Measurements from ENCODE around the gene RARB. TPM values are rescaled to one million over a fixed set of nuclear protein-coding genes. Genes with fewer than 3 reads are reported as not detected.

Gene RARB
- total RNA-seq, 1 experiment from 2014 or later, result 0.24 TPM

GRCh38 chr3:25455441-25456132, 27.5 kb downstream of the RARB start:
- Histone ChIP-seq H3K27me3 (replicated peaks; ENCODE audit: insufficient read depth, low read depth, low read length, poor library complexity) (no peaks in the 10 kb centered on the region), H3K27ac (ENCODE audit: low read depth, low read length, poor library complexity, severe bottlenecking) (peak overlapping the region; percentile 85), H3K4me3 (ENCODE audit: low read depth, low read length, poor library complexity, severe bottlenecking) (no peak overlapping the region), H3K36me3 (ENCODE audit: insufficient read depth, low read length, poor library complexity, severe bottlenecking) (no peaks in the 10 kb centered on the region), H3K4me1 (ENCODE audit: insufficient read depth, low read length, poor library complexity, severe bottlenecking) (peaks cover 45% of the 10 kb centered on the region), H3K9me3 (ENCODE audit: low read depth, low read length, poor library complexity, severe bottlenecking) (no peaks in the 10 kb centered on the region)
- no TSS peak for BruUV-seq (replicated peaks)
- CTCF ChIA-PET, result interaction anchor here (0.6 kb wide), 1 partner anchor 47 kb away, joined by 4 read pairs; no protein-coding TSS in a partner anchor
- intact Hi-C loops (cut with micrococcal nuclease; ENCODE audit: unreplicated experiment), result loop anchor here (2.0 to 10.0 kb wide), 2 partner anchors 47 to 119 kb away; no protein-coding TSS in a partner anchor
- peak; percentile 46 for DNase-seq (ENCODE audit: low spot score)
- TF ChIP-seq, protein P1, sequence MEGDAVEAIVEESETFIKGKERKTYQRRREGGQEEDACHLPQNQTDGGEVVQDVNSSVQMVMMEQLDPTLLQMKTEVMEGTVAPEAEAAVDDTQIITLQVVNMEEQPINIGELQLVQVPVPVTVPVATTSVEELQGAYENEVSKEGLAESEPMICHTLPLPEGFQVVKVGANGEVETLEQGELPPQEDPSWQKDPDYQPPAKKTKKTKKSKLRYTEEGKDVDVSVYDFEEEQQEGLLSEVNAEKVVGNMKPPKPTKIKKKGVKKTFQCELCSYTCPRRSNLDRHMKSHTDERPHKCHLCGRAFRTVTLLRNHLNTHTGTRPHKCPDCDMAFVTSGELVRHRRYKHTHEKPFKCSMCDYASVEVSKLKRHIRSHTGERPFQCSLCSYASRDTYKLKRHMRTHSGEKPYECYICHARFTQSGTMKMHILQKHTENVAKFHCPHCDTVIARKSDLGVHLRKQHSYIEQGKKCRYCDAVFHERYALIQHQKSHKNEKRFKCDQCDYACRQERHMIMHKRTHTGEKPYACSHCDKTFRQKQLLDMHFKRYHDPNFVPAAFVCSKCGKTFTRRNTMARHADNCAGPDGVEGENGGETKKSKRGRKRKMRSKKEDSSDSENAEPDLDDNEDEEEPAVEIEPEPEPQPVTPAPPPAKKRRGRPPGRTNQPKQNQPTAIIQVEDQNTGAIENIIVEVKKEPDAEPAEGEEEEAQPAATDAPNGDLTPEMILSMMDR (conservative IDR thresholded peaks at IDR 0.05; ENCODE audit: low read depth, low read length), result no peak
- no peak for TF ChIP-seq EZH2 (IDR thresholded peaks at IDR 0.05; ENCODE audit: borderline replicate concordance, low read depth, low read length, poor library complexity, severe bottlenecking)
- POLR2A ChIA-PET (ENCODE audit: low non-redundant PET), result interaction anchor here (0.7 to 0.8 kb wide), 2 partner anchors 25 to 1539 kb away, joined by 3 read pairs; partner anchors contain the start of genes NKIRAS1 and RPL15

DNA sequence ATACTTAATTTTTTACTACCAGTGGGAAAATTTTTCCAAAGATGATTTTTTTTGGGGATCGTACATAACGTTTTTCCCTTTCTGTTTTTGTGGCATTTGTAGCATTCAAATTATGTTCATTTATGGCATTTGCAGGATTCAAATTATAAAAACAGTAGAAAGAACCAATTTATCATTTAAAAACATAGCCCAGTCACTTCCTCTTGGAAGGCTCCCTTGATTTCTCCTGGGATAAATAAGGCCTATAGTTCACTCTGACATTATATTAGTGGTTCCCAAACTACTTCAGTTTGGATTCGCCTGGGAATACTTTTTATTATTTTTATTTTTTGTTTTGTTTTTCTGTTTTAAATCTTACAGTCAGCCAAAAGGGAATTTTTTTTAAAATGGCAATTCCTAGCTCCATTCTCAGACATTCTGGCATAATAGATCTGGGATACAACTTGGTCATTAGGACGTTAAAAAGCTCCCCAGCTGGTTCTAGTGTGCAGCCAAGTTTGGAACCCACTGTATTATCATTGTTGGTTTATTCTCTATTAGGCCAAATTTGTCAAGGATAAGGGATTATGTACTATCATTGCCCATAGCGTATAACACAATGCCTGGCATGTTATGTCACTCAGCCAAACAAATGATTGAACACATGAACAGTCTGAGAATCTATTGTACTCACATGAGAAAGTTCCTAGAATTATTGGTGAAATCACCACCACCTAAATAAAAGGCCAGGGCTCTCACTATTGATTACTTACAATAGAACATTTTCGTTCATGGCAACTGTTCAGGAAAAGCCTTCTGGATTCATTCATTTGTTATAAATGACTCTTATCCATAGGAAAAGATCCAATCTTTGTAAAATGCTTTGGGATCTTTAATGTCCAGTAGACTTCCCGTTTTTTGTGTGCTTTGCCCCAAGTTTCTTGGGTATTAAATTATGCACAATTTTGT, 28.9 kb downstream of the RARB start:
- ChIA-PET POLR2A (ENCODE audit: low non-redundant PET) (interaction anchor here (0.6 kb wide), 1 partner anchor 13 kb away, joined by 3 read pairs; no protein-coding TSS in a partner anchor), CTCF (no interaction called here)
- intact Hi-C loops (cut with micrococcal nuclease; ENCODE audit: unreplicated experiment), result loop anchor here (10.0 kb wide), 1 partner anchor 118 kb away; no protein-coding TSS in a partner anchor
- BruUV-seq (replicated peaks), result no TSS peak
- TF ChIP-seq EZH2 (IDR thresholded peaks at IDR 0.05; ENCODE audit: borderline replicate concordance, low read depth, low read length, poor library complexity, severe bottlenecking), result no peak
- TF ChIP-seq, protein P1 (conservative IDR thresholded peaks at IDR 0.05; ENCODE audit: low read depth, low read length), result no peak
- H3K4me3 ChIP-seq (ENCODE audit: low read depth, low read length, poor library complexity, severe bottlenecking), result no peak overlapping the region
- H3K36me3 ChIP-seq (ENCODE audit: insufficient read depth, low read length, poor library complexity, severe bottlenecking), result no peaks in the 10 kb centered on the region
- no peaks in the 10 kb centered on the region for H3K9me3 ChIP-seq (ENCODE audit: low read depth, low read length, poor library complexity, severe bottlenecking)
- no peaks in the 10 kb centered on the region for H3K27me3 ChIP-seq (replicated peaks; ENCODE audit: insufficient read depth, low read depth, low read length, poor library complexity)
- no peak overlapping the region for H3K27ac ChIP-seq (ENCODE audit: low read depth, low read length, poor library complexity, severe bottlenecking)
- H3K4me1 ChIP-seq (ENCODE audit: insufficient read depth, low read length, poor library complexity, severe bottlenecking), result peaks cover 45% of the 10 kb centered on the region
- no peak for DNase-seq (ENCODE audit: low spot score)

DNA sequence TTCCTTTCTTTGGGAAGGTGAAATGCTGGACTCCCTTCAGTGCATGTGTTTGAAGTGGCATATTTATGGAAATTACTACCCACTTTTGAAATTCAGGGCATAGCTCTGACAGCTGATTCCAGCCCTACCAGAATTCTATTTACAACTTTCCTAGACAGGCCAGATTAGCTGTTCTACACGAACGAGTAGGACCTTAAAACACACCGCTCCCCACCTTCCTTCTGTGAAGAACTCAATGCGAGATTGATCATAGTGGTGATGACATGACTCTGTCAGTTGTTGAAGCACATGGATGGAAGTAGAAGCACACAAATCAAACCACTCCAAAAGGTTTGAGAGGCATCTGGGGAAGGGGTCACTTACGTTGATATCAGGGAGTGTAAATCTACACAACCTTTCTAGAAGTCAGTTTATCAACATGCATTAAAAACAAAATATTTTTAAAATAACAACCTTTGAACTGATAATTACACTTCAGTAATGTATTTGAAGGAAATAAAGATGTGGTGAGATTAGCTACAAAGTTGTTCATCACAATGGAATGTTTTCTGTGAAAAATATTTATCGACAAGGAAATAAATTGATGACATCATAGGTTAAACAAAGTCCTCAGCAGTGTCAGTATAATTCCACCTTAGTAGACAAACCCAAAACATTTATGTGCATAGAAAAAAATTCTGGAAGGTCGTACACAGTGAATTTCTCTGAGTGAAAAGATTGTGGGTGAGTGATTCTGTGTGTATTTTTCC, 29.8 kb downstream of the RARB start:
- BruUV-seq (replicated peaks), result no TSS peak
- Histone ChIP-seq H3K27me3 (replicated peaks; ENCODE audit: insufficient read depth, low read depth, low read length, poor library complexity) (no peaks in the 10 kb centered on the region), H3K4me1 (ENCODE audit: insufficient read depth, low read length, poor library complexity, severe bottlenecking) (peaks cover 42% of the 10 kb centered on the region), H3K4me3 (ENCODE audit: low read depth, low read length, poor library complexity, severe bottlenecking) (no peak overlapping the region), H3K36me3 (ENCODE audit: insufficient read depth, low read length, poor library complexity, severe bottlenecking) (no peaks in the 10 kb centered on the region), H3K27ac (ENCODE audit: low read depth, low read length, poor library complexity, severe bottlenecking) (no peak overlapping the region), H3K9me3 (ENCODE audit: low read depth, low read length, poor library complexity, severe bottlenecking) (no peaks in the 10 kb centered on the region)
- CTCF ChIA-PET, result no interaction called here
- no peak for DNase-seq (ENCODE audit: low spot score)
- POLR2A ChIA-PET (ENCODE audit: low non-redundant PET), result no interaction called here
- intact Hi-C loops (cut with micrococcal nuclease; ENCODE audit: unreplicated experiment), result loop anchor here (10.0 kb wide), 1 partner anchor 117 kb away; no protein-coding TSS in a partner anchor
- TF ChIP-seq, protein P1 (conservative IDR thresholded peaks at IDR 0.05; ENCODE audit: low read depth, low read length), result no peak
- no peak for TF ChIP-seq EZH2 (IDR thresholded peaks at IDR 0.05; ENCODE audit: borderline replicate concordance, low read depth, low read length, poor library complexity, severe bottlenecking)
